ENCODE data around the gene SYT14.

DNA sequence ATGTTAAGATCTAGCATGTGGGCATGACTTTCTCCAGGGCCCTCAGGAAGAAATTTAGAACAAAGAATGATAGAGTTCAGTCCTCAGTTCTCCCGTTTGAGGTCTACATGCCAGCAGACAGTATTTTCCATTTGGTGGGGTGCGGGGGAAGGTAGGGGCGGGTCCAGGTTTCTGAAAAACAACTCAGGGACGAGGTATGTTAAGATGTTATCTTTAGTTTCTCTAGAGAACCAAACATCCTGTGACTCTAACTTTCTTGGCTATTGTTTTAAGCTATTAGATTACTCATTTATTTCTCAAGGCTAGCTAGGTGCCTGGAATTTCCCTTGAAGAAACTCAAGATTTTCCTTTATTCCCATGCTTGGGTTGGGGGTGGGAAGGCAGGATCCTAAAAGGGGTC is 42.3 kb upstream of the SYT14 start:
- TF ChIP-seq ZNF274 (IDR thresholded peaks at IDR 0.05; ENCODE audit: low read depth, low read length) (no peak), YY1 (IDR thresholded peaks at IDR 0.05; ENCODE audit: insufficient read depth, insufficient read length) (no peak), SUZ12 (IDR thresholded peaks at IDR 0.05; ENCODE audit: extremely low read depth, insufficient read depth, insufficient read length) (no peak)

All from NT2/D1 (cell line).